HG02759 (cell line): ENCODE data around the gene BAIAP2.

Experiments used
- ATAC-seq: cut with Tn5 transposase; IDR thresholded peaks from one replicate; pipeline ENCODE4 v1.9.1; 2021; ENCODE audit warnings: mild to moderate bottlenecking, moderate library complexity; ENCODE audit not compliant: unreplicated experiment

Gene BAIAP2

GRCh38 chr17:81165246-81166032 is 130.5 kb downstream of the BAIAP2 start, which contains the start of gene PVALEF:
TSS of gene PVALEF (plus strand) at chr17:81165507. CDS start at chr17:81181227, 15,720 bp downstream.
- ATAC-seq: no peak

- ATAC-seq: no peak
Observed at GRCh38 chr17:81166033-81166492, 131.1 kb downstream of the BAIAP2 start, which contains the start of gene AATK. TSS of gene AATK (minus strand) at chr17:81166221. CDS start at chr17:81165992, 229 bp downstream.
